Glutamatergic neuron (in vitro differentiated cells): Measurements from ENCODE around the gene OR51E2. TPM values are rescaled to one million over a fixed set of nuclear protein-coding genes. Genes with fewer than 3 reads are reported as not detected.

Experiments used
- DNase-seq: peaks from one replicate; pipeline ENCODE4 v3.0.0; 2022
- H3K27ac Mint-ChIP-seq: one replicate; pipeline ENCODE4 v1.8.0; 2020; ENCODE audit warnings: mild to moderate bottlenecking, mixed read lengths, inconsistent platforms; ENCODE audit not compliant: unreplicated experiment
- H3K27me3 Mint-ChIP-seq: one replicate; pipeline ENCODE4 v1.8.0; 2020; ENCODE audit warnings: mild to moderate bottlenecking, moderate library complexity, mixed read lengths, inconsistent platforms; ENCODE audit not compliant: unreplicated experiment
- H3K36me3 Mint-ChIP-seq: one replicate; pipeline ENCODE4 v1.8.0; 2020; ENCODE audit warnings: mild to moderate bottlenecking, mixed read lengths, inconsistent platforms; ENCODE audit not compliant: unreplicated experiment
- H3K4me1 Mint-ChIP-seq: one replicate; pipeline ENCODE4 v1.8.0; 2020; ENCODE audit warnings: mild to moderate bottlenecking, low read depth, mixed read lengths, inconsistent platforms; ENCODE audit not compliant: unreplicated experiment
- H3K4me3 Mint-ChIP-seq: one replicate; pipeline ENCODE4 v1.8.0; 2020; ENCODE audit warnings: mild to moderate bottlenecking, mixed read lengths, inconsistent platforms; ENCODE audit not compliant: unreplicated experiment
- H3K9me3 Mint-ChIP-seq: one replicate; pipeline ENCODE4 v1.8.0; 2020; ENCODE audit warnings: mild to moderate bottlenecking, moderate library complexity, mixed read lengths, inconsistent platforms; ENCODE audit not compliant: unreplicated experiment
- total RNA-seq: library from RNA; stranded (reverse); fragmentation: NEBNext Ultra II Directional; extraction: Animal tissue kit (Norgen Biotek cat#: 25700); gene quantifications from one replicate; pipeline ENCODE4 v1.2.1, GENCODE V29; 2021; ENCODE audit not compliant: unreplicated experiment
- TF ChIP-seq, protein P1 (sequence below): fragments of 200-600 bp; sonication (generic); IDR thresholded peaks from one replicate; pipeline ENCODE4 v1.5.0; 2021; ENCODE audit not compliant: partially characterized antibody, unreplicated experiment

OR51E2 gene
- total RNA-seq, 1 donor from 2014 or later = not detected

- no peaks in the 10 kb centered on the region for H3K4me1 Mint-ChIP-seq
- no peak for DNase-seq
- H3K9me3 Mint-ChIP-seq = no peaks in the 10 kb centered on the region
- H3K36me3 Mint-ChIP-seq = no peaks in the 10 kb centered on the region
- no peak overlapping the region for H3K27ac Mint-ChIP-seq
- H3K27me3 Mint-ChIP-seq = no peaks in the 10 kb centered on the region
- no peak overlapping the region for H3K4me3 Mint-ChIP-seq
- TF ChIP-seq, protein P1, sequence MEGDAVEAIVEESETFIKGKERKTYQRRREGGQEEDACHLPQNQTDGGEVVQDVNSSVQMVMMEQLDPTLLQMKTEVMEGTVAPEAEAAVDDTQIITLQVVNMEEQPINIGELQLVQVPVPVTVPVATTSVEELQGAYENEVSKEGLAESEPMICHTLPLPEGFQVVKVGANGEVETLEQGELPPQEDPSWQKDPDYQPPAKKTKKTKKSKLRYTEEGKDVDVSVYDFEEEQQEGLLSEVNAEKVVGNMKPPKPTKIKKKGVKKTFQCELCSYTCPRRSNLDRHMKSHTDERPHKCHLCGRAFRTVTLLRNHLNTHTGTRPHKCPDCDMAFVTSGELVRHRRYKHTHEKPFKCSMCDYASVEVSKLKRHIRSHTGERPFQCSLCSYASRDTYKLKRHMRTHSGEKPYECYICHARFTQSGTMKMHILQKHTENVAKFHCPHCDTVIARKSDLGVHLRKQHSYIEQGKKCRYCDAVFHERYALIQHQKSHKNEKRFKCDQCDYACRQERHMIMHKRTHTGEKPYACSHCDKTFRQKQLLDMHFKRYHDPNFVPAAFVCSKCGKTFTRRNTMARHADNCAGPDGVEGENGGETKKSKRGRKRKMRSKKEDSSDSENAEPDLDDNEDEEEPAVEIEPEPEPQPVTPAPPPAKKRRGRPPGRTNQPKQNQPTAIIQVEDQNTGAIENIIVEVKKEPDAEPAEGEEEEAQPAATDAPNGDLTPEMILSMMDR = no peak
Observed at GRCh38 chr11:4713241-4713640, 15.6 kb upstream of the OR51E2 start.

- Mint-ChIP-seq H3K4me3 (no peak overlapping the region), H3K4me1 (peaks cover 11% of the 10 kb centered on the region), H3K27ac (no peak overlapping the region), H3K27me3 (no peaks in the 10 kb centered on the region), H3K36me3 (no peaks in the 10 kb centered on the region), H3K9me3 (no peaks in the 10 kb centered on the region)
- TF ChIP-seq, protein P1 = no peak
- DNase-seq = no peak
Observed at GRCh38 chr11:4704790-4705334, 7.2 kb upstream of the OR51E2 start.

DNA sequence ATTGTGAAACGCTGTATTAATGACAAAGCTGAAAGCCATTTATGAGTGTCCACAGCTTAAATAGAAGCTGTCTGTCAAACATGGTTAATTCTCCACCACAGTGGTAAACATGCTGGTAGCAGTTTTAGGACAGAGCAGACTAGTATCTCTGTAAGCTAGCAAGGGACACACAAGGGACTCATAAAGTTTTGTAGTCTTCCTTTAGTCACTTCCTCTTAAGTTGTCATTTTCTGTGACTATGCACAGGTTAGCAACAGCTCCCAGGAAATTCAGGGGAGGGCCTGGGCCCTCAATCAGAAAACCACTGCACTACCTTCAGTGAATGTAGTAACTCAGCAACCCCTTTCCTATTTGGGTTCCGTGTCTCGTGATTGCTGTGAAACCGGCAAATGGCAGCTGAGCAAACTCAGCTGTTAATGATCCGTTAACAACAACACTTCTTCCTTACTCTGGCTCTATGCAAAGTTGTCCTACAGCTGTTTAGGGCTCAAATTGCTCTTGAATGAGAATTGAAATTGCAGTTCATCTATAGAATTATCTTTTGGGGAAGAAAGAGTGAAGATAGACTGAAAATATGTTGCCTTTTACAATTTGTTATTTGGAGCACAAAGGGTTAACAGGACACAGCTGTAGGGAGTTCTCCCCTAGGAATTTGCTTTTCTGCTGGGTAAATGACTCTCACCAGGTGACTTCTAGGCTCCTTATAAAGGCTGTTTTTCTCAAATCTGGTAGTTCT is 6.6 kb upstream of the OR51E2 start, which contains the start of gene MMP26:
Gene MMP26, plus strand, starts transcription at position 731 of the 736 bp plus-strand sequence.
- Mint-ChIP-seq H3K4me1 (peaks cover 11% of the 10 kb centered on the region), H3K9me3 (no peaks in the 10 kb centered on the region), H3K27me3 (no peaks in the 10 kb centered on the region), H3K36me3 (no peaks in the 10 kb centered on the region), H3K4me3 (peak within 1 kb of the TSS; percentile 51), H3K27ac (peak within 1 kb of the TSS; percentile 9)
- TF ChIP-seq, protein P1 = no peak
- DNase-seq = no peak

DNA sequence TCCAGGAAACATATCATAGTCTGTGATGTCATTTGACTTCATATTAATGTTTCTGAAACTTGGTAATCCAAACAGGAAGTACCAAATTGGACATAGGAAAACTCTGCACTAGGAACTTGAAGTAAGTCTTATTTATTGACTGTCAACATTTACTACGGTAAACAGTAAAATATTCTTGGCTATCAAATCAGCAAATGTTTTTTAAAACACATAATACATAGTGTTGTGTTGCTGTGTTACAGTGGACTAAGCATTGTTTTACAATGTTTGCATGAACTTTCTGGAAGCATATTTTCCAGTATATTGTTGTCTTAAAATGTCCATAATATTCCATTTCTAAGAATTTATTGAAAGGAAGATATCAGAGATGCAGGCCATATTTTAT is 2.8 kb upstream of the OR51E2 start:
- TF ChIP-seq, protein P1 = no peak
- Mint-ChIP-seq H3K9me3 (no peaks in the 10 kb centered on the region), H3K27me3 (no peaks in the 10 kb centered on the region), H3K4me1 (peaks cover 11% of the 10 kb centered on the region), H3K36me3 (no peaks in the 10 kb centered on the region), H3K4me3 (no peak overlapping the region), H3K27ac (no peak overlapping the region)
- no peak for DNase-seq

DNA sequence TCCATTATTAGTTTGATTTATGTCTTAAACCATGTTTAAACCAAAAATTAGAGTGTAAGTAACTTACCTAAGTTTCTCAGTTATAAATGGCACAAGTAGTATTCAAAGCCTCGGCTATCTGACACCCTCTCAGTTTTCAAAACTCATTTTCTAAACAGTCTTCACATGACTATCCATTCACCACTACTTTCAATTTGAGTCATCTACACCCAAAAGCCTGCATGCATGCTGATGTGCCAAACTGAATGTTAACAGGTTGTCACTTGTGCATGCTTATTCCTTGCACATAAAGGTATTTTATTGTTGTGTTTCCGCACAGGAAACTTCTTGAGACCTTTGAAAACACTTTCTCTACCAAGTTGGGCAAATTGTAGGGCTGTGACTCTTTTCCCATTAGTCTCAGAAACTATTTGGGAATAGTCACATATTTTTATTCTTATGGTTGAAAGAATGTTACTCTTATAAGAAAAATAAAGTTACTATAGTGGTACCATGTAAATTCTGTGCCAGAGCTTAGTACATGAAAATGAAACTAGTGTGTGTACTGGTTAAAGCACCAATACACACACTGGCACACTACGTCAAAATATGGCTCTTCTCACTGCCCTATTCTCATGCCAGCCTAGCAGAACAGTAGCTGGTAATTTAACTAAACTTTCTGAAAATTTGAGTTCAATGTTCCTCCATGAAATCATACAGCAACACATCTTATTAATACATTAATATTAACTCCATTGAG is 2.2 kb upstream of the OR51E2 start:
- Mint-ChIP-seq H3K27me3 (no peaks in the 10 kb centered on the region), H3K9me3 (no peaks in the 10 kb centered on the region), H3K4me3 (no peak overlapping the region), H3K36me3 (no peaks in the 10 kb centered on the region), H3K4me1 (peaks cover 10% of the 10 kb centered on the region), H3K27ac (no peak overlapping the region)
- DNase-seq = no peak
- TF ChIP-seq, protein P1 = no peak
